Nephron (organoid): ENCODE results near the gene AHSA1.

ENCODE experiments used
- H3K27ac Mint-ChIP-seq, 3 experiments: 2 replicates each; pipeline ENCODE4 v1.8.0; 2020; ENCODE audit warnings: mixed read lengths in 3 of 3, mild to moderate bottlenecking in 2 of 3, moderate library complexity in 1 of 3
- H3K27me3 Mint-ChIP-seq: 2 replicates; pipeline ENCODE4 v1.8.0; 2021; ENCODE audit warnings: low read depth, mild to moderate bottlenecking, moderate library complexity, mixed read lengths
- H3K36me3 Mint-ChIP-seq: 2 replicates; pipeline ENCODE4 v1.8.0; 2020; ENCODE audit warnings: low read depth, mixed read lengths
- H3K4me1 Mint-ChIP-seq: 2 replicates; pipeline ENCODE4 v1.8.0; 2020; ENCODE audit warnings: mixed read lengths
- H3K4me3 Mint-ChIP-seq, 3 experiments: 2 replicates each; pipeline ENCODE4 v1.8.0; 2020; ENCODE audit warnings: mild to moderate bottlenecking in 3 of 3, mixed read lengths in 3 of 3, moderate library complexity in 2 of 3
- H3K9me3 Mint-ChIP-seq: 2 replicates; pipeline ENCODE4 v1.8.0; 2020; ENCODE audit warnings: mixed read lengths
- TF ChIP-seq, protein P1 (sequence below), 3 experiments: fragments of 200-600 bp; sonication (generic); IDR thresholded peaks; one replicate each; pipeline ENCODE4 v1.5.0; 2021; ENCODE audit warnings: antibody characterized with exemption in 3 of 3; ENCODE audit not compliant: unreplicated experiment in 3 of 3

AHSA1 gene

DNA sequence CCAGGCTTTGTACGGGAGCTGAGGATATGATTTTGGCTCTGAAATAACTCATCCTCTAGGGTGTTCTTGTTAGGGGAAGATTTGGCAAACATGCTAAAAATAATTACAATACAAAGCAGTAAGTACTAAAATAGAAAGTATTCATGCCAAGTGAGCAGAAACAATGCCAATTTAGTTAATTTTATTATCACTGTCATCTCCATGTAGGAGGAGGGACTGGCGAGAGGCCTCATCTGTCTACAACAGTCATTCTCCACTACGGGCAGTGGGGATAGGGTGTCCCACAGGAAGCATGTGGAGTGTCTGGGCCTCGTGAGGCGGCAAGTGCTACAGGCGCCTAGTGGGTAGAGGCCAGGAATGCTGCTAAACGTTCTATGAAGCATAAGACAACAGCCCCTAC is 37.4 kb downstream of the AHSA1 start:
- Mint-ChIP-seq H3K27me3 (peaks cover 42% of the 10 kb centered on the region), H3K36me3 (no peaks in the 10 kb centered on the region), H3K27ac (no peak overlapping the region), H3K4me1 (no peaks in the 10 kb centered on the region), H3K9me3 (no peaks in the 10 kb centered on the region), H3K4me3 (peak overlapping the region in 2 of 3 experiments; percentile 60 to 63)
- TF ChIP-seq, protein P1, sequence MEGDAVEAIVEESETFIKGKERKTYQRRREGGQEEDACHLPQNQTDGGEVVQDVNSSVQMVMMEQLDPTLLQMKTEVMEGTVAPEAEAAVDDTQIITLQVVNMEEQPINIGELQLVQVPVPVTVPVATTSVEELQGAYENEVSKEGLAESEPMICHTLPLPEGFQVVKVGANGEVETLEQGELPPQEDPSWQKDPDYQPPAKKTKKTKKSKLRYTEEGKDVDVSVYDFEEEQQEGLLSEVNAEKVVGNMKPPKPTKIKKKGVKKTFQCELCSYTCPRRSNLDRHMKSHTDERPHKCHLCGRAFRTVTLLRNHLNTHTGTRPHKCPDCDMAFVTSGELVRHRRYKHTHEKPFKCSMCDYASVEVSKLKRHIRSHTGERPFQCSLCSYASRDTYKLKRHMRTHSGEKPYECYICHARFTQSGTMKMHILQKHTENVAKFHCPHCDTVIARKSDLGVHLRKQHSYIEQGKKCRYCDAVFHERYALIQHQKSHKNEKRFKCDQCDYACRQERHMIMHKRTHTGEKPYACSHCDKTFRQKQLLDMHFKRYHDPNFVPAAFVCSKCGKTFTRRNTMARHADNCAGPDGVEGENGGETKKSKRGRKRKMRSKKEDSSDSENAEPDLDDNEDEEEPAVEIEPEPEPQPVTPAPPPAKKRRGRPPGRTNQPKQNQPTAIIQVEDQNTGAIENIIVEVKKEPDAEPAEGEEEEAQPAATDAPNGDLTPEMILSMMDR (IDR thresholded peaks at IDR 0.05; ENCODE audit: unreplicated experiment in 3 of 3): no peak

DNA sequence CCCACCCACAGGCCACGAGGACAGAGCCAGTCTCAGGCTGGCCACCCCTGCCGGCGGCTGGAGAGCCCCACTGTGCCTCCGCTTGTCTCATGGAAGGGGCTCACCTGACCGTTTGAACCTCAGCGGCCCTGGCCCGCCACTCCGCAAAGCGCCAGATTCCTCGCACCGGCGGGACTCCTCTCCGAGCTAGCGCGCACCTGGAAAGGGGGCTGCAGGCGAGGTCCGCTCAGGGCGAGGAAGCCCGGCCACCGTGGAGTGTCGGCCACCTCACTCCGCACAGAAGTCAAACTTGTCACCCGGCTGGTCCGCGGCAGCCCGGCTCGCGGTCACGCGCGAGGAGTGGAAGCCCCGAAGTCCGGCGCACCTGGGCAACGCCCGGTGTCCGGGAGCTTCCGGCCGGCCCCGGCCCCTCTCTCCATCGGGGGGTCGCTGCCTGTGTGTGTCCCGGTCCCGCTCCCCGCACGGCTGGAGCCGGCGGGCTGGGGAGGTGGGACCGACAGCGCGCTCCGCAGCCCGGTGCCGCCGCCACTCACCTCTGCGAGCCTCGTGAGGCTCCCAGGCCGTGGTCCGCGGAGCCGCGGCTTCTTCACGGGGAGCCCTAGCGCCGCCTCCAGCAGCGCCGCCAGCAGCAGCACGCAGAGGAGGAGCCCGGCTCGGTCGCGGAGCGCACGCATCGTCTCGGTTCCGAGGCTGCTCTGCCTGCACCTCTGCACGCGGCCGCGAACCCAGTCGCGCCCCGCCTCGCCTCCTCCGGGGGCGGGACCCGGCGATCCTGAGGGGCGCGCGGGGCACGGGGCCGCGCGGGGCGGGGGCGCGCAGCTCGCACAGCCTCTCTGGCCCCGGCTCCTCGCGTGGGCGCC is 40.5 kb downstream of the AHSA1 start, which contains the start of gene ISM2:
Gene ISM2 (minus strand): TSS at position 697 of the 860 bp plus-strand sequence. CDS start 23 bp downstream, at position 674.
- Mint-ChIP-seq H3K9me3 (peaks cover 3% of the 10 kb centered on the region), H3K4me3 (peak within 1 kb of the TSS; percentile 76 to 83 (median 83)), H3K27ac (no peak within 1 kb of the TSS), H3K27me3 (peaks cover 50% of the 10 kb centered on the region), H3K4me1 (no peaks in the 10 kb centered on the region), H3K36me3 (peaks cover 3% of the 10 kb centered on the region)
- TF ChIP-seq, protein P1 (IDR thresholded peaks at IDR 0.05; ENCODE audit: unreplicated experiment in 3 of 3): no peak

DNA sequence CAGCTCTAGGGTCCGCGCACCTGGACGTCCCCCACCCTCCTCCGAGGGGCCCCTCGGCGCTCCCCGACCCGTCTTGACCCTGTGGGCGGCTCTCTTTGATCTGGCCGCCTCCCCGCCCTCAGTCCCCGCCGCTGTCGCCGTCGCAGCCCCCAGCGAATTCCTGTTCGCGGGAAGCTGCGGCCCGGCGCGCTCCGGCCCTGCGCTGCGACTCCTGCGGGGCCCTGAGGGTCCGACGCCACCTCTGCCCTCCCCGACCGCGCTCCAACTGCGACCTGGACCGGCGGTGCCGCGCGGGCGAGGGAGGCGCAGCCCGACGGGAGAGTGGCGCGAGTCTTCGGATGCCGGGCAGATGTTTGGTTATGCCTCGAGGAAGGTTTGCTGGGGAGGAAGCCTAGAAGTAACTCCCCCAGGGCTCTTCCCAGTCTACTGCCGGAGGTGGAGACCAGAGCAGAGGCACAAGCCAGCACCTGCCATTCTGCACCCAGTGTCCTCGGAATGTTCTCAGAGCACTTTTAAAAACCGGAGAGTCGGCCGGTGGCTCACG is 41.2 kb downstream of the AHSA1 start:
- Mint-ChIP-seq H3K4me1 (no peaks in the 10 kb centered on the region), H3K27ac (no peak overlapping the region), H3K9me3 (peaks cover 3% of the 10 kb centered on the region), H3K27me3 (peaks cover 50% of the 10 kb centered on the region), H3K4me3 (peak overlapping the region; percentile 67 to 78 (median 77)), H3K36me3 (peaks cover 3% of the 10 kb centered on the region)
- TF ChIP-seq, protein P1 (IDR thresholded peaks at IDR 0.05; ENCODE audit: unreplicated experiment in 3 of 3): no peak

DNA sequence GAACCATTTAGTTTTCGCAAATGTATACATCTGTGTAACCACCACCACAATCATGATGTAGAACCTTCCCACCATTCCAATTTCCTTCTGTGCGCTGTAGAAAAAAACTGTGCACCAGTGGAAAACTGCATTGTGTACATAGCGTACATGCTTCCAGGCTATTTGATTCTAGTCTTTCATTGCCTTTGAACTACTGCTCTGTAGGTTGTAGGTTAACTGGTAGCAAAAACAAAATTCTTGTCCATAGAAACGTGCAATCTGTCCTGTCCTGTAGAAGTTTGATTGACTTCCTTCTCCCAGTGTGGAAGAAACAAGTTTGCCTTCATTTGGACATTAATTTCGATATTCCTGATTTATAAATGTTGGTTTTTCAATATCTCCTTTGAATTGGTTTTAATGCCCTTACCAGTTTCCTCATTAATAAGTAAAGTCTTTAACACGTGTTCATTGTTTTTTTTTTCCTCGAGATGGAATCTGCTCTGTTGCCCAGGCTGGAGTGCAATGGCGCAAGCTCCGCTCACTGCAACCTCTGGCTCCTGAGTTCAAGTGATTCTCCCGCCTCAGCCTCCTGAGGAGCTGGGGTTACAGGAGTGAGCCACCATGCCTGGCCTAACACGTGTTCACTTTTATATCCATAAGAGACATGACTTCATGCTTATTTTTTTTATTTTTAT is 44.4 kb downstream of the AHSA1 start:
- Mint-ChIP-seq H3K4me1 (no peaks in the 10 kb centered on the region), H3K27ac (no peak overlapping the region), H3K4me3 (no peak overlapping the region), H3K9me3 (peaks cover 3% of the 10 kb centered on the region), H3K27me3 (peaks cover 31% of the 10 kb centered on the region), H3K36me3 (peaks cover 11% of the 10 kb centered on the region)
- TF ChIP-seq, protein P1 (IDR thresholded peaks at IDR 0.05; ENCODE audit: unreplicated experiment in 3 of 3): no peak

DNA sequence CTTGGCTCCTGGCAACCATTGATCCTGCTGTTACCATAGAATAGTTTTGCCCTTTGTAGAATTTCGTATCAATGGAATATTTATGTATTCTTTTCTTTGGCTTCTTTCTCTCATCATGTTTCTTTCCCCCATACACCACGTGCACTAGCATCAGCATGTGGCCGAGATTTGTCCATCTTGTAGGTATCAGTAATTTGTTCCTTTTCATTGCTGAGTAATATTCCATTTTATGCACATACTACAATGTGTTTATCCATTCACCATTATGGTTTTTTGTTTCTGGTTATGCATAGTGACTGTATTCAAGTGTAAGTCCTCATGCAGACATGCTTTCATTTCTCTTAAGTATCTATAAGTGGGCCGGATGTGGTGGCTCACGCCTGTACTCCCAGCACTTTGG is 45.2 kb downstream of the AHSA1 start:
- Mint-ChIP-seq H3K4me1 (no peaks in the 10 kb centered on the region), H3K27ac (no peak overlapping the region), H3K36me3 (peaks cover 15% of the 10 kb centered on the region), H3K4me3 (no peak overlapping the region), H3K9me3 (peaks cover 3% of the 10 kb centered on the region), H3K27me3 (peaks cover 22% of the 10 kb centered on the region)
- TF ChIP-seq, protein P1 (IDR thresholded peaks at IDR 0.05; ENCODE audit: unreplicated experiment in 3 of 3): no peak
